Measurements from ENCODE around the gene TTLL10. TPM values are rescaled to one million over a fixed set of nuclear protein-coding genes. Genes with fewer than 3 reads are reported as not detected.
"Not testable (repeated sequence)": the region's sequence is repeated elsewhere in the genome, so short reads cannot be mapped to it uniquely, and the experiment has no call there.

The TTLL10 gene
- total RNA-seq, 1 donor from 2014 or later = not detected

- DNase-seq (ENCODE audit: low spot score) = no peak
Measured at GRCh38 chr1:1140673-1141072, 33.0 kb upstream of the TTLL10 start.

- no peak for DNase-seq (ENCODE audit: low spot score)
Measured at GRCh38 chr1:1141244-1141910, 32.3 kb upstream of the TTLL10 start.

- DNase-seq (ENCODE audit: low spot score) = no peak
Measured at GRCh38 chr1:1141911-1142250, 31.8 kb upstream of the TTLL10 start.

- DNase-seq (ENCODE audit: low spot score) = not testable (repeated sequence)
Measured at GRCh38 chr1:1142352-1142751, 31.3 kb upstream of the TTLL10 start.

- DNase-seq (ENCODE audit: low spot score) = no peak
Measured at GRCh38 chr1:1142844-1143243, 30.8 kb upstream of the TTLL10 start.

GRCh38 chr1:1143636-1144035 is 30.0 kb upstream of the TTLL10 start:
- no peak for DNase-seq (ENCODE audit: low spot score)

GRCh38 chr1:1144122-1144842 is 29.4 kb upstream of the TTLL10 start:
- no peak for DNase-seq (ENCODE audit: low spot score)

GRCh38 chr1:1144843-1145546 is 28.7 kb upstream of the TTLL10 start:
- no peak for DNase-seq (ENCODE audit: low spot score)

- no peak for DNase-seq (ENCODE audit: low spot score)
Measured at GRCh38 chr1:1145547-1145914, 28.1 kb upstream of the TTLL10 start.

GRCh38 chr1:1146026-1146425 is 27.7 kb upstream of the TTLL10 start:
- no peak for DNase-seq (ENCODE audit: low spot score)

GRCh38 chr1:1146596-1146995 is 27.1 kb upstream of the TTLL10 start:
- DNase-seq (ENCODE audit: low spot score) = no peak

- no peak for DNase-seq (ENCODE audit: low spot score)
Measured at GRCh38 chr1:1148061-1148460, 25.6 kb upstream of the TTLL10 start.

- DNase-seq (ENCODE audit: low spot score) = no peak
Measured at GRCh38 chr1:1148569-1148968, 25.1 kb upstream of the TTLL10 start.

- no peak for DNase-seq (ENCODE audit: low spot score)
Measured at GRCh38 chr1:1149416-1149815, 24.3 kb upstream of the TTLL10 start.

- no peak for DNase-seq (ENCODE audit: low spot score)
Measured at GRCh38 chr1:1150100-1150499, 23.6 kb upstream of the TTLL10 start.

GRCh38 chr1:1151306-1151705 is 22.4 kb upstream of the TTLL10 start:
- no peak for DNase-seq (ENCODE audit: low spot score)

- not testable (repeated sequence) for DNase-seq (ENCODE audit: low spot score)
Measured at GRCh38 chr1:1152431-1152830, 21.2 kb upstream of the TTLL10 start.

- DNase-seq (ENCODE audit: low spot score) = not testable (repeated sequence)
Measured at GRCh38 chr1:1153215-1153614, 20.5 kb upstream of the TTLL10 start.

GRCh38 chr1:1153874-1154273 is 19.8 kb upstream of the TTLL10 start:
- DNase-seq (ENCODE audit: low spot score) = no peak

GRCh38 chr1:1155258-1155657 is 18.4 kb upstream of the TTLL10 start:
- no peak for DNase-seq (ENCODE audit: low spot score)

- no peak for DNase-seq (ENCODE audit: low spot score)
Measured at GRCh38 chr1:1156140-1157032, 17.3 kb upstream of the TTLL10 start.

GRCh38 chr1:1157033-1157365 is 16.7 kb upstream of the TTLL10 start:
- DNase-seq (ENCODE audit: low spot score) = no peak
